ENCODE measurements around the gene GOT1.
A peak's percentile ranks its signal among the peaks of the same experiment; 100 is the strongest.

The GOT1 gene

GRCh38 chr10:99375426-99375825, 55.0 kb downstream of the GOT1 start:
- no peak overlapping the region for H3K4me3 ChIP-seq (ENCODE audit: low read depth, low read length)
- no peak for DNase-seq (ENCODE audit: low read depth)
- TF ChIP-seq, protein P1, sequence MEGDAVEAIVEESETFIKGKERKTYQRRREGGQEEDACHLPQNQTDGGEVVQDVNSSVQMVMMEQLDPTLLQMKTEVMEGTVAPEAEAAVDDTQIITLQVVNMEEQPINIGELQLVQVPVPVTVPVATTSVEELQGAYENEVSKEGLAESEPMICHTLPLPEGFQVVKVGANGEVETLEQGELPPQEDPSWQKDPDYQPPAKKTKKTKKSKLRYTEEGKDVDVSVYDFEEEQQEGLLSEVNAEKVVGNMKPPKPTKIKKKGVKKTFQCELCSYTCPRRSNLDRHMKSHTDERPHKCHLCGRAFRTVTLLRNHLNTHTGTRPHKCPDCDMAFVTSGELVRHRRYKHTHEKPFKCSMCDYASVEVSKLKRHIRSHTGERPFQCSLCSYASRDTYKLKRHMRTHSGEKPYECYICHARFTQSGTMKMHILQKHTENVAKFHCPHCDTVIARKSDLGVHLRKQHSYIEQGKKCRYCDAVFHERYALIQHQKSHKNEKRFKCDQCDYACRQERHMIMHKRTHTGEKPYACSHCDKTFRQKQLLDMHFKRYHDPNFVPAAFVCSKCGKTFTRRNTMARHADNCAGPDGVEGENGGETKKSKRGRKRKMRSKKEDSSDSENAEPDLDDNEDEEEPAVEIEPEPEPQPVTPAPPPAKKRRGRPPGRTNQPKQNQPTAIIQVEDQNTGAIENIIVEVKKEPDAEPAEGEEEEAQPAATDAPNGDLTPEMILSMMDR (IDR thresholded peaks at IDR 0.05; ENCODE audit: low read depth, low read length, missing control alignments): no peak

- no peak overlapping the region for H3K4me3 ChIP-seq (ENCODE audit: low read depth, low read length)
- DNase-seq (ENCODE audit: low read depth): no peak
- TF ChIP-seq, protein P1 (IDR thresholded peaks at IDR 0.05; ENCODE audit: low read depth, low read length, missing control alignments): no peak
Measured at GRCh38 chr10:99374972-99375371, 55.5 kb downstream of the GOT1 start.

GRCh38 chr10:99374526-99374925, 55.9 kb downstream of the GOT1 start:
- no peak overlapping the region for H3K4me3 ChIP-seq (ENCODE audit: low read depth, low read length)
- DNase-seq (ENCODE audit: low read depth): no peak
- TF ChIP-seq, protein P1 (IDR thresholded peaks at IDR 0.05; ENCODE audit: low read depth, low read length, missing control alignments): no peak

- H3K4me3 ChIP-seq (ENCODE audit: low read depth, low read length): no peak overlapping the region
- TF ChIP-seq, protein P1 (IDR thresholded peaks at IDR 0.05; ENCODE audit: low read depth, low read length, missing control alignments): no peak
- no peak for DNase-seq (ENCODE audit: low read depth)
Measured at GRCh38 chr10:99372546-99373271, 57.7 kb downstream of the GOT1 start.

GRCh38 chr10:99370993-99371392, 59.4 kb downstream of the GOT1 start:
- H3K4me3 ChIP-seq (ENCODE audit: low read depth, low read length): no peak overlapping the region
- DNase-seq (ENCODE audit: low read depth): no peak
- TF ChIP-seq, protein P1 (IDR thresholded peaks at IDR 0.05; ENCODE audit: low read depth, low read length, missing control alignments): peak; percentile 38

DNA sequence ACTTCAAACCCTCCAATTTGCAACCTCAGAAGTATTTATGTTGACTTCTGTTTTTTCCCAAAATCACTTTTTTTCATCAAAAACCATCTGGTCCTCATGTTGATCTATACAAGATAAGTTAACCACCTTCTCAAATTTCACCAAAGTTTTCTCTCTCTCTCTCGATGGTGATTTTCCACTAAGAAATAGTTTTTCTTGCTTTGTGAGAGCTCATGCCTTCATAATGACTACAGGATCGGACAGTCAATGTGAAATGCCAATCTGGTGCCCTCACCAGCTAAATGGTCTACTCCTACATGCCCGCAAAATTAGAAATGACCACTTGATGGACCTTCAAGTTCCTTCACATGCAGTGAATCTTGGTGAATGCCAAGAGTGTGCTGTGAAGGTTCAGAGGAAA, 60.9 kb downstream of the GOT1 start:
- no peak overlapping the region for H3K4me3 ChIP-seq (ENCODE audit: low read depth, low read length)
- TF ChIP-seq, protein P1 (IDR thresholded peaks at IDR 0.05; ENCODE audit: low read depth, low read length, missing control alignments): no peak
- no peak for DNase-seq (ENCODE audit: low read depth)

DNA sequence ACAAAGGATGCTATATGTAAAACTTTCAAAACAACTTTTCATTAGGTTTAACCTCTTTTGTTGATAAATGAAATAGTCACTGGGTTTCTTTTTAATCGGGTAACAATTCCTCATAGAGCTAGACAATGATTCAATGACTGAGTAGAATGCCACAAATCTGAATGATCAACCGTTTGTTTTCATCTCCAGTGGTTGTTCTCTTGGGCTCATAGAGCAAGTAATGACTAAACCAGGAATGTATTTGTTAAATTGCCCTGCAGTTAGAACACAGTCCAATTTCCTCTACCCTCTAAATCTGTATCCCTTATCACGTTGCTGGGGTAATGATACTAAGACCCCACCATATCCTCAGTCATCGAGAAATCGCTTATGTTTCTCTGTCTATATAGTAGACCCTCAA, 61.3 kb downstream of the GOT1 start:
- H3K4me3 ChIP-seq (ENCODE audit: low read depth, low read length): no peak overlapping the region
- TF ChIP-seq, protein P1 (IDR thresholded peaks at IDR 0.05; ENCODE audit: low read depth, low read length, missing control alignments): no peak
- no peak for DNase-seq (ENCODE audit: low read depth)

Measured in GM12864 (cell line).